ENCODE measurements around the gene TEKT3.

DNA sequence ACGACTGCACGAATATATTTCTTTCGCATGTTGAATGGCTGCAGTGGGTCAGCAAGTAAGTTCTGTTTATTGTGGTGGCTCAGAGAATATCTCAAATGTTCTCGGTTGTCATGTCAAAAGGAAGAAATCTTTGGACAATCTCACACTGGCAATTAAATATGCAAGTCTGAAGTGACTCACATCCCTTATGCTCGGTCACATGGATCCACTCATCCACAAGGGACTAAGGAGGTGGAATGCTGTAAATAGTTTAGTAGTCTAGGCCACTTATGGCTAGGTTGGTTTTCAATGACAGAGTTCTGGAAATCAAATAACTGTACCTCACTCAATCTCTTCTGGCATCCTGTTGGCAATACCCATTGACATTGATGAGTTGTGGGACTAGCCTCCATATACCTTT lies 43.2 kb downstream of the TEKT3 start:
- TF ChIP-seq TAF1 (conservative IDR thresholded peaks at IDR 0.05) (no peak), CTCF (IDR thresholded peaks at IDR 0.05; ENCODE audit: low read depth, low read length, missing input control) (no peak)
- TF ChIP-seq, protein P1, sequence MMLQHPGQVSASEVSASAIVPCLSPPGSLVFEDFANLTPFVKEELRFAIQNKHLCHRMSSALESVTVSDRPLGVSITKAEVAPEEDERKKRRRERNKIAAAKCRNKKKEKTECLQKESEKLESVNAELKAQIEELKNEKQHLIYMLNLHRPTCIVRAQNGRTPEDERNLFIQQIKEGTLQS (IDR thresholded peaks at IDR 0.05), result no peak
- TF ChIP-seq, protein P2, sequence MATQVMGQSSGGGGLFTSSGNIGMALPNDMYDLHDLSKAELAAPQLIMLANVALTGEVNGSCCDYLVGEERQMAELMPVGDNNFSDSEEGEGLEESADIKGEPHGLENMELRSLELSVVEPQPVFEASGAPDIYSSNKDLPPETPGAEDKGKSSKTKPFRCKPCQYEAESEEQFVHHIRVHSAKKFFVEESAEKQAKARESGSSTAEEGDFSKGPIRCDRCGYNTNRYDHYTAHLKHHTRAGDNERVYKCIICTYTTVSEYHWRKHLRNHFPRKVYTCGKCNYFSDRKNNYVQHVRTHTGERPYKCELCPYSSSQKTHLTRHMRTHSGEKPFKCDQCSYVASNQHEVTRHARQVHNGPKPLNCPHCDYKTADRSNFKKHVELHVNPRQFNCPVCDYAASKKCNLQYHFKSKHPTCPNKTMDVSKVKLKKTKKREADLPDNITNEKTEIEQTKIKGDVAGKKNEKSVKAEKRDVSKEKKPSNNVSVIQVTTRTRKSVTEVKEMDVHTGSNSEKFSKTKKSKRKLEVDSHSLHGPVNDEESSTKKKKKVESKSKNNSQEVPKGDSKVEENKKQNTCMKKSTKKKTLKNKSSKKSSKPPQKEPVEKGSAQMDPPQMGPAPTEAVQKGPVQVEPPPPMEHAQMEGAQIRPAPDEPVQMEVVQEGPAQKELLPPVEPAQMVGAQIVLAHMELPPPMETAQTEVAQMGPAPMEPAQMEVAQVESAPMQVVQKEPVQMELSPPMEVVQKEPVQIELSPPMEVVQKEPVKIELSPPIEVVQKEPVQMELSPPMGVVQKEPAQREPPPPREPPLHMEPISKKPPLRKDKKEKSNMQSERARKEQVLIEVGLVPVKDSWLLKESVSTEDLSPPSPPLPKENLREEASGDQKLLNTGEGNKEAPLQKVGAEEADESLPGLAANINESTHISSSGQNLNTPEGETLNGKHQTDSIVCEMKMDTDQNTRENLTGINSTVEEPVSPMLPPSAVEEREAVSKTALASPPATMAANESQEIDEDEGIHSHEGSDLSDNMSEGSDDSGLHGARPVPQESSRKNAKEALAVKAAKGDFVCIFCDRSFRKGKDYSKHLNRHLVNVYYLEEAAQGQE (IDR thresholded peaks at IDR 0.05), result no peak
